Measurements from ENCODE around the gene MYL7. TPM values are rescaled to one million over a fixed set of nuclear protein-coding genes. Genes with fewer than 3 reads are reported as not detected.
A peak's percentile ranks its signal among the peaks of the same experiment; 100 is the strongest.

MYL7 gene, protein sequence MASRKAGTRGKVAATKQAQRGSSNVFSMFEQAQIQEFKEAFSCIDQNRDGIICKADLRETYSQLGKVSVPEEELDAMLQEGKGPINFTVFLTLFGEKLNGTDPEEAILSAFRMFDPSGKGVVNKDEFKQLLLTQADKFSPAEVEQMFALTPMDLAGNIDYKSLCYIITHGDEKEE
- total RNA-seq: 1.5 and 1.7 TPM in 2 replicates
- long read RNA-seq: 0 reads

GRCh38 chr7:44141221-44141850 is at the start of gene MYL7:
MYL7 (minus strand) TSS chr7:44141332; CDS start chr7:44141305, 27 bp downstream.
- TF ChIP-seq CTCF (IDR thresholded peaks at IDR 0.05; ENCODE audit: unreplicated experiment): no peak
- no peaks in the 10 kb centered on the region for H3K36me3 Mint-ChIP-seq (ENCODE audit: insufficient read depth)
- no peak within 1 kb of the TSS for H3K4me3 Mint-ChIP-seq (ENCODE audit: low read depth)
- peak within 1 kb of the TSS; percentile 49 for H3K27ac Mint-ChIP-seq
- peaks cover 22% of the 10 kb centered on the region for H3K27me3 Mint-ChIP-seq
- H3K9me3 Mint-ChIP-seq (ENCODE audit: low read depth): no peaks in the 10 kb centered on the region
- DNase-seq (ENCODE audit: low spot score, unreplicated experiment): no peak
- H3K4me1 Mint-ChIP-seq (ENCODE audit: low read depth): no peaks in the 10 kb centered on the region

- peaks cover 8% of the 10 kb centered on the region for H3K27me3 Mint-ChIP-seq
- H3K9me3 Mint-ChIP-seq (ENCODE audit: low read depth): no peaks in the 10 kb centered on the region
- H3K36me3 Mint-ChIP-seq (ENCODE audit: insufficient read depth): no peaks in the 10 kb centered on the region
- TF ChIP-seq CTCF (IDR thresholded peaks at IDR 0.05; ENCODE audit: unreplicated experiment): no peak
- DNase-seq (ENCODE audit: low spot score, unreplicated experiment): no peak
- H3K27ac Mint-ChIP-seq: no peak overlapping the region
- no peaks in the 10 kb centered on the region for H3K4me1 Mint-ChIP-seq (ENCODE audit: low read depth)
- H3K4me3 Mint-ChIP-seq (ENCODE audit: low read depth): no peak overlapping the region
Measured at GRCh38 chr7:44189993-44190872, 49.1 kb upstream of the MYL7 start.

- DNase-seq (ENCODE audit: low spot score, unreplicated experiment): no peak
- no peaks in the 10 kb centered on the region for H3K4me1 Mint-ChIP-seq (ENCODE audit: low read depth)
- H3K4me3 Mint-ChIP-seq (ENCODE audit: low read depth): peak within 1 kb of the TSS; percentile 32
- H3K9me3 Mint-ChIP-seq (ENCODE audit: low read depth): no peaks in the 10 kb centered on the region
- no peak for TF ChIP-seq CTCF (IDR thresholded peaks at IDR 0.05; ENCODE audit: unreplicated experiment)
- H3K36me3 Mint-ChIP-seq (ENCODE audit: insufficient read depth): no peaks in the 10 kb centered on the region
- peaks cover 8% of the 10 kb centered on the region for H3K27me3 Mint-ChIP-seq
- no peak within 1 kb of the TSS for H3K27ac Mint-ChIP-seq
Measured at GRCh38 chr7:44189286-44189992, 48.3 kb upstream of the MYL7 start, which contains the start of gene GCK. GCK (minus strand) TSS chr7:44189439; CDS start chr7:44188953, 486 bp downstream.

DNA sequence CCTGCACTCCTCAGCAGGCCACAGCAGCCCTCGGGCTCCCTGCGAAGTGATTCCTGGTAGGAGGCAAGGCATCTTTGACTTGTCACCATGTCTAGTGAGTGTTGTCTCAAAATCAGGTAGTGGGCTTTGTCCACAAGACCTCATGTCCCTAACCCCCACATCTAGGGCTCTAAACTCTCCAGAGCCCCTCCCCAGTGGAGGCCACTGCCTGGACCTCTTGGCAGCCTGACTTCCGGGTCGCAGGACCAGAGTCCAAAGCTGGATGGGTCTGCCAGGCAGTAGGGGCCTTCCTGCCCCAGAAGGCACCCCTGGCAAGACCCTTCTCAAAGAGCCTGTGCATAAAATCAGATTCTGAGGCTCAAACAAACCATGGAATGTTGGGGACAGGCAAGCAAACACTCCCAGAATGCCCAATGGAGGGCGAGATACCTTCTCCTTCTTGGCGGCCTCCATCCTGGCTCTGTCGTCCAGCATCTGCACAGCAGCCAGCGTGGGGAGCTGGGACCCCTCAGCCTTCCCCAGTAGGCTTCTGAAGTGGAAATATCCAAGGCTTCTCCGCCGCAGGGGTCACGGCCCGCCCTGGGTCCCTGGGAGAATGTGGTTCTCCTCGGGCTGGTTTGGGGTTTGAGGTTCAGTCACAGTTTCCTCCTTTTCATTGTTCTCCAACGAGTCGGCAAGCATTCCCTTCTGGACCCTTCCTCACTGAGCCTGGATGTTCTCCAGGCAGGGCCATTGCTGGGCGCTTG is 47.5 kb upstream of the MYL7 start:
- Mint-ChIP-seq H3K27me3 (peaks cover 8% of the 10 kb centered on the region), H3K4me1 (ENCODE audit: low read depth) (no peaks in the 10 kb centered on the region), H3K36me3 (ENCODE audit: insufficient read depth) (no peaks in the 10 kb centered on the region), H3K27ac (no peak overlapping the region), H3K9me3 (ENCODE audit: low read depth) (no peaks in the 10 kb centered on the region), H3K4me3 (ENCODE audit: low read depth) (no peak overlapping the region)
- TF ChIP-seq CTCF (IDR thresholded peaks at IDR 0.05; ENCODE audit: unreplicated experiment): no peak
- no peak for DNase-seq (ENCODE audit: low spot score, unreplicated experiment)

Data from progenitor cell of endocrine pancreas (in vitro differentiated cells).